ENCODE results near the gene DIMT1.

DIMT1 gene

DNA sequence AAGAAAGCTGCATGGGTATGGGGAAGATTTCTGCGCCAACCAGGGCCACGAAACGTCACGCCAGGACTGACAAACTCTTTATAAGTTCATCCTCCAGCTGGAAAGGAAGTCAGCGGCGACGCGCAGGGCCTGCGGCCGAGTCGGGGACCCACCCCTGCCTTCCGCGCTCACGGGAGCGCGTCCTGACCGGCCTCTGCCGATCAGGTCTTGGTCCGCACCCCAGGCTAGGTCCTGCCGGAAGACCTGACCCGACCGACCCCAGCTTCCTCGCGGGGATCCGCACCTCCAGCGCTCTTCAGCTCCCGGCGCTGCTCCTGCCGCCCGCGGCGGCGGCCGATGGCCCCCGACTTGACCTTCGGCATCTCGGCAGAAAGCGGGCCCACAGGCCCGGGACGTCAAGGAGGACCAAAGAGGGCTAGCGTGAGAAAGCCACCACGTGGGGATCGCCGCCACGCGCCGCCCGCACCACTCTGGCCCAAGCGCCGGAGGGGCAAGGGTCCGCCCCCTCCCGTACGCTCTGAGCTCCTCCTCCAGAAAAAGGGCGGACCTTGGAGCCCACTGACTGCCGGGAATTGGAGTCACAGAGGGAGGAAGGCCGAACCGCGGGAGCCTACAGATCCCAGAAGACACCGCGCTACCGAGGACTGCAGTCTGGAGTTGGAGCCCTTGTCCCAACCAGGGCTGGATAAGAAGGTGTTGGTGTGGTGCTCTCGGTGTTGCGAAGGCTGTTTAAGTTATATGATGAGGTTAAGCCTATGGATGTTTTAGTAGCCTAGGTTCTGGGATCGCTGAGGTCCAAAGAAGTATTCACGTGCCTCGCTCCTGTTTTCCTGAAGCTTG, at the start of gene DIMT1:
DIMT1 (minus strand) TSS at position 495 of the 840 bp plus-strand sequence; CDS start at position 362, 133 bp downstream.
- peak; percentile 92 for FAIRE-seq

DNA sequence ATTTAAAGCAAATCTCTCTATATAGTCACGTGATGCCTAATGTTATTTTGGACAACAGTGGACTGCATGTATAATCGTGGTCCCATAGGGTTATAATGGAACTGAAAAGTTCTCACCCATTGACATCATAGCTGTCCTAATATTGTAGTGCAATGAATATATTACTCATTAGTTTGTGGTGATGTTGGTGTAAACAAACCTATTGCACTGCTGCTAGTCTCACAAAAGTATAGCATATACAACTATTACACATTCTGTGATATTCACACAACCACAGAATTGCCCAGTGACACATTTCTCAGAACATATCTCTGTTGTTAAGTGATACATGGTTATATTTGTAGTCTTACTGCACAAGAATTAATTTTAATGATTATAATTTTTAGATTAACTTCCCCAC, 46.6 kb upstream of the DIMT1 start:
- no peak for FAIRE-seq

DNA sequence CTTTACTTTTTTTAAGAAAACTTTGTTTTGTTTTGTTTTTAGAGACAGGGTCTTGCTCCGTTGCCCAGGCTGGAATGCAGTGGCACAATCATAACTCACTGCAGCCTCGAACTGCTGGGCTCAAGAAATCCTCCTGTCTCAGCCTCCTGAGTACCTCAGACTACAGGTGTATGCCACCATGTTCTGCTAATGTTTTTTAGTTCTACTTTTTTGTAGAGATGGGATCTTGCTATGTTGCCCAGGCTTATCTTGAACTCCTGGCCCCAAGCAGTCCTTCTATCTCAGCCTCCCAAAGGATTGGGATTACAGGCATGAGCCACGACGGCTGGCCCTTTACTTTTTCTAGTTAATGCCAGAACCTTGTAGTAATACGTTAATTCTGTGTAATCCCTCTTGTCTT, 44.8 kb upstream of the DIMT1 start:
- FAIRE-seq, result no peak

DNA sequence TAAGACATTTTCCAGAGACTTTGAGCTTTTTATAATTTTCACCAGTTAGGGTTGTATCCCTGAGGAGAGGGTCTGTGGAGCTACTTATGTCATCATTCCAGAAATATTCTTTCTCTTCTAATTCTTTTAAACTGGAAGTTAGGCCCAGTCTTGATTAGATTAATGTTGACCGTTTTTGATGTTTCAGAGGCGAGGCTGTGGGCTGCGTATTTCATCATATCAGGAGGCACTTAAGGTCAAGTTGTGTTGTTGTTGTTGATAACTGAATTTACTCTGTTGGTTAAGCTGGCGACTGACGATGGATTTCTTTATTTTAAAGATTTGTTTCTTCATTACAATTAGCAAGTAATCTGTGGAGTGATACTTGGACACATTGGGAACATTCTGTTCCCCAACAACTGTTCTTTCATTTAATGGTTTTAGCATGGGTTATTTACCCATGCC, 28.9 kb upstream of the DIMT1 start:
- no peak for FAIRE-seq

DNA sequence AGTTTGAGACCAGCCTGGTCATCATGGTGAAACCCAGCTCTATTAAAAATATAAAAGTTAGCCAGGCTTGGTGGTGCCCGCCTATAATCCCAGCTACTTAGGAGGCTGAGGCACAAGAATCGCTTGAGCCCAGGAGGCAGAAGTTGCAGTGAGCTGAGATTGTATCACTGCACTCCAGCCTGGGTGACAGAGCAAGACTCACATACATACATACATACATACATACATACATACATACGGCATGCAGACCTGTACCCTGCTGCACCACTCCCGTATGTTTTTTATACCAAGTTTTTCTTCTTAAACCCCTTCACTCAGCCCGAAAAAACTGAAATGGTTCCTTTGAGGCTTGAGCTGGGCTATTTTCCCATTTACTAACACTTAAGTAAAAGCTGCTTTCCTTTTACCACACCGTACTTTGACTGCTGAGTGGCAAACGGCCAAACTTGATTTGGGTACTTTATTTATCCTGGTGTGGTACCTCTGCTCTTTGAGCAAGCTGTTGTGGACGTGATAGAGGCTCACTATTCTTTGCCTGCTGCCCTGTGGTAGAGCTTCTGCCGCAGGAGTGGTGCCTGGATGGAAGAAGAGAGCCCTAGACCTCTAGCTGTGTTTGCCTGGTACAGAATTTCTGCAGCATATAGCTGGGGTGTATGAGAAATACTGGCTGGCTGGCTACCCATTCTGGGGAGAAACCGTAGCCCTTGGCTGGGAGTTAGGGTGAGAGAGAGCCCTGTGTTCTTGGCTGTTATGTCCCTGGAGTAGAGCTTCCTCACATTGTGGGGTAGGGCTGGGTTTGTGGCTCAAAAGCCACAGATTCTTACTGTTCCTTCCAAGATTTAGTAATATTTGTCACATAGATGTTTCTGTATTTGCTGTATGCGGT, 28.3 kb upstream of the DIMT1 start:
- FAIRE-seq, result no peak

- FAIRE-seq, result no peak
Observed at GRCh38 chr5:62424763-62425162, 21.1 kb upstream of the DIMT1 start.

DNA sequence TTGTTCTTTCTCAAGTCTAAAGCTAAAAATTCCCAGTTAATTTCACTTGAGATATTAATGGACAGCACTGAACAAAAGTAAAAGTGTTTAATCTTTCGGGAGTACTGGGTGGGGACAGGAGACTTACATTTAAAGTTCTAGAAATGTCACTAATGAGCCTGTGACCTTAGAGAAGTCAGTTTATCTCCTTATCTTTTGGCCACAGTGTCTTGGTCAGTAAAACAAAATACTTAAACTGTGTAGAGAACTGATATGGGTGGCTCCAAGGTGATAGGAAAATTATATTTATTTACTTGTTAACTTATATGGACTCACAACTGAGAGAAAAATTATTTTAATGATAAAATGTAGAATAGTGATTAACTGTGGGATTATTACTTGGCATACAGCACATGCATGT, 17.7 kb upstream of the DIMT1 start:
- FAIRE-seq, result no peak

- FAIRE-seq, result no peak
Observed at GRCh38 chr5:62419609-62420008, 15.9 kb upstream of the DIMT1 start.

- FAIRE-seq, result no peak
Observed at GRCh38 chr5:62418462-62419076, 14.9 kb upstream of the DIMT1 start.

DNA sequence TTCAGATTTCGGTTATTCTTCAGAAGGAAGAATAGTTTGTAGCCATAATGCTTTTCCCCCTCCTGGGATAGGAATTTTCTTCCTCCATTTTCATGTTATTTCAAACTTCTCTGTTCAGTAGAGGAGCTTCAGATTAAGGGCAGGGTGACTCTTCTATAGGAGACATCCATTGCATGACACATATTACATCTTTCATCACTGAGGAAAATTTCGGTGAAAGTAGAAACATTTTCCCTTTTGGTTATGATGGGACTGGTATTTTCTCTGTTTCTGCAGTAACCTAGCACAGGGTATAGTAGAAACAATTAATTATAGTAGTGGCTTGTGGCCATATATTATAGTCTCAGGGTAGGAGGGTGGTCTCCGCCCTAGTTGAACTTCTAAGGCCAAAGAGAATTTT, 10.0 kb upstream of the DIMT1 start:
- no peak for FAIRE-seq

DNA sequence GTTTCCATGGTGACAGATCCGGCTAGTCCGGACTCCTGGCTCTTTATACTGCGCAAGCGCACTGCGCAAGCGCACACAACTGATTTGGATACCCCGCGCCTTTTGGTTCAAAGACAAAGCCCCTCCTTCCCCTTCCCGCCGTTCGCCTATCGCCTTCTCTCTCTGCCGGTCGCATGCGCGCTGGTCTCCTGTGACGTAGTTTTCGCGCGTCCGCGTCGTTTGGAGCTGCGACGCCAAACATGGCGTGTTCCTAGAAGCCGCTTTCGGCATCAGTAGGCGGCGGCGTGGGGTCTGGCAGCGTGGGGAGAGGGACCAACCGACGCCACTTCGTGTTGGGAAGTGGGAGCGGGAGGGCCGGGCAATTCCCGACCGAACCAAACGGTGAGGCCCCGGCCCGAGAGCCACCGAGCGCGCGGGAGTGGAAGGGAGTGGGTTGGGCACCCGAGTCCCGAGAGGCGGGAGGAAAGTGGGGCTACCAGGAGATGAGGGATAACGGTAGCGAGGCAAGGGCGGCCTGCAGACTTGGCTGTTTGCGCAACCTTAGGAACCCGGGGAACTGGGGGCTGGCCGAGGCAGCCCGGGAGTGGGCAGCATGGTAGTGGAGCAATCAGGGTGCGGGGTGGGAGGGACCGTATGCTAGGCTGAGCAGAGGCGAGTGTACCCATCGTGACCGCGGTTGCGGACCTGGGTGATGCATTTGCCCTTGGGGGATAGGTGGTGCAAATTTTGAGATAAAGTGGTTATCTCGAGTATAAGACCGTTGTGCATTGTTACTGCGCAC, 9.0 kb upstream of the DIMT1 start, which contains the start of gene IPO11:
IPO11 (plus strand) TSS at position 215 of the 781 bp plus-strand sequence. CDS start 24,517 bp downstream, outside the sequence.
- FAIRE-seq, result peak; percentile 98

DNA sequence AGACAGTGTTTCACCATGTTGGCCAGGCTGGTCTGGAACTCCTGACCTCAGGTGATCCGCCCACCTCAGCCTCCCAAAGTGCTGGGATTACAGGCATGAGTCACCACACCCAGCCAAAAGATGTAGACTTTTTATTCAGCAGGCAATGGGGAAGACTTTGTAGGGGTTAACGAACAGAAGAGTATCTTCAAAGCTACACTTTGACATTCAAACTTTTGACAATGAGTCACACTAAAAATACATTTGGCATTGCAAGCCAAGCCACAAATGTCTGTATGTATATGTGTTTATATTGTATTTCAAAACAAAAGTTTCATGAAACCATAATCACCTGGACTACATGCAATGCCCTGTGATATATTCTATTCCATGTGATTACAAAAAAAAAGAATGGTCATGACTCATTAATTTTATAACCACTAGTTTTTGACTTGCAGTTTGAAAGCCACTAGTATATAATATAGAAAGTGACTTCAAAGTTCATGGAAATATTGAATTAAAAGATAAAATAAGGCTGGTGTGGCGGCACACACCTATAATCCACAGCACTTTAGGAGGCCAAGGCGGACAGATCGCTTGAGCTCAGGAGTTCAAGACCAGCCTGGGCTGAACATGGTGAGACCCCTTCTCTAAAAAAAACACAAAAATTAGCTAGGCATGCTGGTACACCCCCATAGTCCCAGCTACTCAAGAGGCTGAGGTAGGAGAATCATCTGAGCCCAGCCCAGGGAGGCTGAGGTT, 8.3 kb downstream of the DIMT1 start:
- no peak for FAIRE-seq

GRCh38 chr5:62386824-62387223, 16.9 kb downstream of the DIMT1 start:
- no peak for FAIRE-seq

GRCh38 chr5:62385816-62386400, 17.8 kb downstream of the DIMT1 start:
- FAIRE-seq, result no peak

DNA sequence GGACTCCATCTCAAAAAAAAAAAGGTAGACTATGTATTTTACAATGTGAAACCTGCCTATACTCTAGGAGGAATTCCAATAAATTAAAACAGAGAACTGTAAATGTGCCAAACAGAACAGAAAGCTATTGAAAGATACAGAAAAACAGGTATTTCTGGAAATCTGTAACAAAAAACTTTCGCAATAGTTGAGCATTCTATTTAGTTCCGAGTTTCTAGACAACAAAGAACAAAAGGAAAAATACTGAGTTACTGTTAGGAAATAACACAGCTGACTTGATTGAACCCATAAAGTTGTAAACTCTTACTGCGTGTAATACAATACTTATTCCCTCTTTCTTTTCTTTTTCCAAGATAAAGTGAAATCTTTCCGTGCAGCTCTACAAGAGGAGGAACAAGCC, 18.6 kb downstream of the DIMT1 start:
- no peak for FAIRE-seq

GRCh38 chr5:62376064-62376463, 27.6 kb downstream of the DIMT1 start:
- FAIRE-seq, result no peak

DNA sequence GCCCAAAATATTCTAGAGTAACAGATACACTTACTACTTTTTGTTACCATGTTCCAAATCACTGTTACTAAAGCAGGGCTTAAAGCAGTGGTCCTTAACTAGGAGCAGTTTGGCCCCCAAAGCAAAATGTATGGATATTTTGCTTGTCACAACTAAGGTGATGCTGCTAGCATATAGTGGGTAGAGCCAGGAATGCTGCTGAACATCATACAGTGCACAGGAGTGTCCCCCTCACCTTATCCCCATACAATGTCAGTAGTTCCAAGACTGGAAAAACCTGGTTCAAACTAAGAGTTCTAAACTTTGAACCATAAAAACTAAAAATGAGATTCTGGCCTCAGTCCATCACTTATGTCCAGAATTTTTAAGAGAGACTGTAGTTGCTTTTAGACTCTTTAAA, 28.1 kb downstream of the DIMT1 start:
- no peak for FAIRE-seq

DNA sequence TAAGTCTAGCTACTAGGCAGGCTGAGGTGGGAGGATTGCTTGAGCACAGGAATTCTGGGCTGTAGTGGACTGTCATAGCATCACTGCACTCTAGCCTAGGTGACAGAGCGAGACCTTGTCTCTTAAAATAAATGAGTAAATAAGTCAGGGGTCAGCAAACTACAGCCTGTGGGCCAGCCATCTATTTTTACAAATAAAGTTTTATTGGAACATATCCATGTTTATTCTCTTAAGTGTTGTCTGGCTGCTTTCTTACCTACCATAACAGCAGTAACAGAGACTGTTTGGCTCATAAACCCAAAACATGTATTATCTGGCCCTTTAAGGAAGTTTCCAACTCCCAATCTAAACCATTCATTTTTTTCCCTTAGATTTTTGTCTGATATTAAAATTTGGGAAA, 29.6 kb downstream of the DIMT1 start:
- FAIRE-seq, result no peak

GRCh38 chr5:62373382-62373781, 30.3 kb downstream of the DIMT1 start:
- FAIRE-seq, result peak; percentile 63

DNA sequence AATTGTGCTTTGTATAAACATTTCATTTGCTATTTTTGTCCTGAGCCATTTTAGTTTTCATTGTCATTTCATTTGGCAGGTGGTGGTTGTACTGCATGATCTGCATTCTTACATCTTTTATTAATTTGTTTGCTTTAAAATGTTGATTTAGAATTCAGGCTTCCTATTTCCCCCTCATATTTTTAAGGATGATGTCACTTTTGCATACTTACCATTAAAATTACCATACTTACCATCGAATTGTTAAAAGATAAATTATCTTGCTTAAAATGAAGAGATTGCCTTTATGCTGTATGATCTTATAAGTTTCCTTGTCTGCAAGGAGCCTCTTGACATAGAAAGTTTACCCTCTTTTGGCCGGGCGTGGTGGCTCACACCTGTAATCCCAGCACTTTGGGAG, 31.1 kb downstream of the DIMT1 start:
- FAIRE-seq, result no peak

GRCh38 chr5:62371409-62371808, 32.3 kb downstream of the DIMT1 start:
- no peak for FAIRE-seq
